ENCODE results near the gene RAET1E.
"Not testable (repeated sequence)": the region's sequence is repeated elsewhere in the genome, so short reads cannot be mapped to it uniquely, and the experiment has no call there.

The RAET1E gene

DNA sequence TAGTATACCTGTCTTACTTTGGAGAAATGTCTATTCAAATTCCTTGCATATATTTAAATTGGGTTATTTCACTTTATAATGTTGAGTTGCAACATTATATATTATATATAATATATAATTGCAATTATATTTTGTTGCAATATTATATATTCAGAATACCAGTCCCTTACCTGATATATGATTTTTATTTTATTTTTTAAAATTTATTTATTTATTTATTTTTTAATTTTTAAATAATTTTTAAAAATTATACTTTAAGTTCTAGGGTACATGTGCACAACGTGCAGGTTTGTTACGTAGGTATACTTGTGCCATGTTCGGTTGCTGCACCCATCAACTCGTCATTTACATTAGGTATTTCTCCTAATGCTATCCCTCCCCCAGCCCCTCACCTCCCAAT is 29.1 kb upstream of the RAET1E start:
- not testable (repeated sequence) for DNase-seq (ENCODE audit: low read depth)

DNA sequence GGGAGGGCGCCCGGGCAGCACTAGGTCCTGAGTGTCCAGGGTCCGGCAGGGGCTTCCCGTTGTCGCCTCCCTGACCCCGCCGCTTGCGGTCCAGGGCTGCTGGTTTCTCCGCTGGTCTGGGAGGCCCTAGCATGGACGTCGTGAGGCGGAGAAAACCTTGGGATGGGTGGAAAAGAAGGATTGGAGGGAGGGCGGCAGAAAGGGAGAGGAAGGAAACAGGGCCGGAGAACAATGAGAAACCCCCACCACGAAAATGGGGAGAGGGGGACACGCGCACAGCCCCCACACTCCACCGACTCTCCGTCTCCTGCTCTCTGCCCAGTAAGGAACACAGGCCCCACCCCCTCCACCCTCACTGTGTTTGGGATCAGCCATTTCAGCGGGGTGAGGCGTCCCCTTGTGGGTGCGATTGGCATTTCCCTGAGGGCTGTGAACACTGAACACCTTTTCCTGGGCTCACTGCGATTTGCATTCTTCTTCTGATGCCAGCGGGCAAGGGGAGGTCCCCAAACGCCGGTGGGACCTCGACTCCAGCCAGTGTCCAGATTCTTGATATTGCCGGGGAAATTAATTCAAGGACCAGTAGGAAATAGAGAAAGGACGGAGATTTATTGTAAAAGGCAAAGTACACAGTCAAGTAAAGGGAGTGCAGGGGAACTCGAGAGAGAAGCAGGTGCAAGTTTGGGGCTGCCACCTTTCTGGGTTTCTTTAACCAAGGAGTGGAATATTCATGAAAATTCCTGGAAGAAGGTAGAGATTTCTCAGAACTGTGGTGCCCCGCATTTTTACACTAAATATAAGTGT is 28.3 kb upstream of the RAET1E start:
- DNase-seq (ENCODE audit: low read depth) = peak; percentile 78

DNA sequence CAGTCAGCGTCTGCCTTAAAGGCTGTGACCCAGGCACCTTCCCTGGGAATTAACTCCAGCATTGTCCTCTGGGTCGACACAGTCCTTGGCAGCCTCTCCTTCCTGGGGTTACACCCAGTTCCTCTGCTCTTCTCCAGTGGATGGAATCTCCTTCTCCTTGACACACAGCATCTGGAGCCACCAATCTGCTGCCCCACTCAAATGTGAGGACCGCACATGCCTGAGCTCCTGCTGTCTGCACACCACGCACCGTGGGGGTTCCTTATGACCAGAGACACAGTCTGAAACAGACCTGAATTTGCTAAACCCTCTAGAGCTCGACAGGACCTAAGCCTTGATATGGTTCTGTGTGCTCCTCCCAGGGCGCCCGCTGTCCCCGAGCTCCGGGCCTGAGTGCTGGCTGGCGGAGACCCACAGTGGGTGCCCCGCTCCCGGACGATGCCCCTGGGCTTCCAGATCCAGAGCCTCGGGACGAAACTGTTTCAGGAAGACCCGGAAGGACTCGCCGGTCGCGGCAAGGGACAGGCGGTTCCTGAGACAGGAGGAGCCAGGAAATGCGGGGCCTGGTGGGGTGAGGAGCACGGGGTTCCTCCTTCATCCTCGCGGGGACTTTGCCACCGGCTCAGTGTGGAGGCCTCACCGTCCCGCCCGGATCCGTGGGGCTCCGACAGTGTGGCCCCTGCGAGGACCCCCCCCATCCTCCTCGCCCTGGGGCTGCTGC is 27.5 kb upstream of the RAET1E start:
- no peak for DNase-seq (ENCODE audit: low read depth)

DNA sequence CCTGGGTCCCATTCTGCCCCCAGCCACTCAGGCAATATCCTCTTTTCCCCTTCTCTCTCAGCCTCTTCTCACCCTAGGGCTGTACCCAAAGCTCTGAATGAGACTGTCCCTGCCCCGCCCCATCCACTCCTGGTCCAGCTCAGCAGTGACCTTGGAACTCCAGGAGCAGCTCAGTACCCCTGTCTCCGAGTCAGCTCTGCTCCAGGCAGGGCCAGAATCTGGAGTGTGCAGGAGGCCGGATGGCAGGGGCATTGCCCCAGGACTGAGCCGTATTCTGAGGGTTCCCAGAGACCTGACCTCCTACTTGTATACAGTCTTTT is 27.0 kb upstream of the RAET1E start:
- DNase-seq (ENCODE audit: low read depth) = no peak

DNA sequence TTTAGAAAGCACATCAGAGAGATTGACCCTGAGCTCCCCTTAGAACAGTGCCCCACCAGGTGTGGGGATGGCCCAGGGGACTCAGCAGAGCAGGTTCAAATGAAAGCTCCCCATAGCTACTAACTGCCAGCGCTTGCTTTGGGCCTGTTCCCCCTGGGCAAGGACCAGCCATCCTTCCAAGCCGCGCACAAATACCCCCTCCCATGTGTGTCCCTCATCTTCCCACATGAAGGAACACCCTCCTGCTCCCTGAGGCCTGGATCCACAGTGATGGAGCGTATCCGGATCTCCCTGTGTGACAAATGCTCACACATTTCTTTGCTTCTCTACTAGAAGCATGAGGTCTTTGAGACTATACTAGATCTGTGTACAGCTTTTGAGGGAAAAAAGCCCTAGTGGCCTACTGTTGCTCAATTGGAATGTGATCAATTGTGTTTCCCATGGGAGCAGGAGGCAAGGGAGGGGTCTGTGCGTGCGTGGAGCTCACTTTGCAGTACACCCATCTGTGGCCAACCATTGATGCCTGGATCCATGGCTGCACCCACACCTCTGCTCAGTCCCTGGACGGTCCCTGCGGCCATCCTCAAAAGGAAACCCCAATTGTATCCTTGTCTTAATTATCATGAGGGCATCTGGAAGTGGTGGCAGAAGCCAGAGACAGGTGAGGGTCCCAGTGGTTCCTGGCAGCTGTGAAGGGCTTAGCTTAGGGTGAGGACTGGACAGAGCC is 26.5 kb upstream of the RAET1E start:
- no peak for DNase-seq (ENCODE audit: low read depth)

DNA sequence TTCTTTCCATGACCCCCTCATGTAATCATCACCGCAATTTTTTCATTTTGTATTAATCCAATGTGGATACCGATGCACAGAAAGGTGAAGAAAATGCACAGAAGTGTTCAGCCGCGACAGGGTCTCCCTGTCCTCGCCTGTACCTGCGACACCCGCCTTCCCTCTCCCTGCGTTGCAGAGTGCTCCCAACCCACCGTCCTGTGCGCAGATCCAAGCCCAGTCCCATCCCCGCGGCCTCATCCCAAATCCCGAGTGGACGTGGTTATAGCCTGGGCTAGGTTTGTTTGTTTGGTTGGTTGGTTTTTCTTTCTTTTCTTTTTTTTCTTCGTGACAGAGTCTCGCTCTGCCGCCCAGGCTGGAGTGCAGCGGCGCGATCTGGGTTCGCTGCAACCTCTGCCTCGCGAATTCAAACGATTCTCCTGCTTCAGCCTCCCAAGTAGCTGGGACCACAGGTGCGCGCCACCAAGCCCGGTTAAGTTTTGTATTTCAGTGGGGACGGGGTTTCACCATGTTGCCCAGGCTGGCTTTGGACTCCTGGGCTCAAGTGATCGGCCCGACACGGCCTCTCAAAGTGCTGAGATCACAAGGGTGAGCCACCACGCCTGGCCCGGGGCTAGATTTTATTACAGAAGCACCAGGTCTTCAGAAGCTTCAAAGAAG is 25.5 kb upstream of the RAET1E start:
- no peak for DNase-seq (ENCODE audit: low read depth)

DNA sequence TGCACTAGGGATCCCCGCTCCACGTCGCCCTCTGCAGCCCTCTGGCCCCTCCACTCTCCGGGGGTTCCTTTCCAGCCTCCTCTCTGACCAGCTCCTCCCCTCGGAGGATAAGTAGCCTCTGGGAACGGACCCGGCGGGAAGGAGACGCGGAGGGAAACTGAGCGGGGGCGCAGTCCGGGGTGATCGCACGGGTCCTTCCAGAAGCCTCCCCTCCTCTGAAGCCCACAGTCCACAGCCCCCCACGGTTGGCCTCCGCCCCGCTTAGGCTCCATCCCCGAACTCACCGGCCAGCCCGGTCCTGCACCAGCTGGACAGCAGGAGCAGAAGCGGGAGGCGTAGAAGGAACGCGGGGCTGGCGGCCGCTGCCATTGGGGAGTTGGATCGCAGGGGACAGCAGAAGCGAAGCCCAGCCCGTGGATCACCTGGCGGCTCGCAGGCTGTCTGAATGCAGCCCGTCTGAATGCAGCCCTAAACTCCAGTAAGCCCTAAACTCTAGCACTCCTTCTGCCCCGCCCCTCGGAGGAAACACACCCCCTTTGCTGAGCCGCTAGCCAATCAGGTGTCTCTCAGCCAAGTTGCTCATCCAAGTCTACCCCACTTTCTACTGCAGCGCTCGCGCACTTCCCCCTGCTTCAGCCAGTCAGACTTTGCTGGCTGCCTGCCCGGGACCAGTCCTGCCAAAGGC is 24.9 kb upstream of the RAET1E start, which contains the start of gene RAET1G:
TSS of gene RAET1G (minus strand) at position 480 of the 685 bp plus-strand sequence. CDS start at position 369, 111 bp downstream.
- peak; percentile 73 for DNase-seq (ENCODE audit: low read depth)

DNA sequence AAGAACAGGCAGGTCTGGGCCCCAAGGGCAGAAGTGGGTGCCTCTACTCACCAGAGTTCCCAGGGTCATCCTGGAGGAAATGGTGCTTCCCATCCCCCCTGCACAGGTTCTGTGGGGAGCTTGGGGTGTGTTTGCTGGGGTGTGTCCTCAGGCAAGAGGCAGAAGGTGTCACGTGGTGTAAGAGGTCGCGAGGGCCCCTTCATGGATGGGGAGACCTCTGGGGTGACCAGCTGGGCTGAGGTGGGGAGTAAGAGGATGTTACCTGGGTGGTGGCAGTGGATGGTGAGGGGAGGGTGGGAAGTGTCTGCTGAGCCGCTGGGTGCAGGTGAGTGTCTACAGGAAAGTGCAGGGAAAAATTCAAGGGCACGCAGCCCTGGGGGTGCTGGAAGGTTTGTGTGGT is 24.2 kb upstream of the RAET1E start:
- DNase-seq (ENCODE audit: low read depth) = not testable (repeated sequence)

DNA sequence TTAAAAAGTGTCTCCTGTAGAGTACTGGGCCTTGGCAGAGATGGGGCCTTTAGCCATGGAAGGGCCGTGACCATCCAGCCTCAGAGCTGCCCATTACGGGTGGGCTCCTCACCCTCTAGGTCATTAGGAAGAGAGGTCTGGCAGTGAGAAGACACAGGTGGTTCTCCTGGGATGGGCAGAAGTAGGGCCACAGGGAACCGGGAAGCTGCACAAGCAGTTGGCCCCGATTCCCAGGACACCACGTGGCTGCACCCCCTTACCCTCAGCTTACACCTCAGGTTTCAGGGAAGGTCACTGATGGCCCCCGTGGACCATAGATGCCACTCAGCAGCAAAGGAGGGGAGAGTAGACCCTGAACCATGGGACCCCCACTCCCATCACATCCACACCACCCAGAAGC is 23.4 kb upstream of the RAET1E start:
- no peak for DNase-seq (ENCODE audit: low read depth)

DNA sequence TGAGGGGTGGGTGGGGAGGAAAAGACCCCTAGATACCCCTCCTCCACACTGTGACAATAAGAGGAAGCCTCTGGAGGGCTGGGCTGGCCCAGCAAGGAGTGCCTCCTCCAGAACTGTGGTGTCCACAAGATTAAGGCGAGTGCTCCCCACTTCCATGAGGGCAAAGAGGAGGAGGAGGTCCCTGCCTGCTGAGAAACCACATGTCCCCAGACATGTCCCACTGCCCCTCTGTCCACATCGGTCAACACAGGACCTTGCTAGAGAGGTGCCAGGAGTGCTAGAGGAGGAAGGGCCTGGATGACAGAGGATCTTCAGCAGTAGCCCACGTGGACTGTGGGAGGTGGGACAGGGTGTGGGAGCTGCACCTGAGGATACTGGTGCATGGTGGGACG is 21.9 kb upstream of the RAET1E start:
- DNase-seq (ENCODE audit: low read depth) = no peak

DNA sequence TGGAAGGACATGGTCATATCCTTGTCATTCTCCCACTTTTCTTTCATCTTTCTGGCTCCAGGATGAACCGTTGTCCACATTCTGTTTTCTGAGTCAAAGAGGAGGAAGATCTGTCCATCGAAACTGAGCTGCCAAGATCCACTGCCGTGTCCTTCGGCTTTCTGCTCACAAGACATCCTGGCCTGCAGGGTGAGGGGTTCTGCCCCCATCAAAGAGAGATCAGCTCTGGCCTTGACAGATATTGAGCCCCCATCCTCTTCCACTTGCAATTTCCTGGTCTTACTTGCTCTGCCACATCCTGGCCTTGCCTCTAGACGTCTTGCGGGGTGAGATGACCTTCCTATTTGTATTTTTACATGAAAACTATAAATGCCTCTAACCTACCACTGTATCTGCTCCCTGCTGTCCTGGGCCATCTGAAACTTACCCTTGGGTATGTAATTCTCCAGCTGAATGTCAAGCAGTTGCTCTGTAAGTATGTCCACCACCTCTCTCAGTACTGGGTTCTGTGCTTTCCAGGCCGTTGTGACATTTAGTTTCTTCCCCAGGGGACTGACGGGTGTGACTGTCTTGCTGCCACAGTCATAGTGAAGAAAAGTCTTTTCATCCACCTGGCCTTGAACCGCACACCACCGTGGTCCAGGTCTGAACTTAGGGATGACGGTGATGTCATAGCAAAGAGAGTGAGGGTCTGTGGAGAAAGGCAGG is 21.4 kb upstream of the RAET1E start:
- not testable (repeated sequence) for DNase-seq (ENCODE audit: low read depth)

DNA sequence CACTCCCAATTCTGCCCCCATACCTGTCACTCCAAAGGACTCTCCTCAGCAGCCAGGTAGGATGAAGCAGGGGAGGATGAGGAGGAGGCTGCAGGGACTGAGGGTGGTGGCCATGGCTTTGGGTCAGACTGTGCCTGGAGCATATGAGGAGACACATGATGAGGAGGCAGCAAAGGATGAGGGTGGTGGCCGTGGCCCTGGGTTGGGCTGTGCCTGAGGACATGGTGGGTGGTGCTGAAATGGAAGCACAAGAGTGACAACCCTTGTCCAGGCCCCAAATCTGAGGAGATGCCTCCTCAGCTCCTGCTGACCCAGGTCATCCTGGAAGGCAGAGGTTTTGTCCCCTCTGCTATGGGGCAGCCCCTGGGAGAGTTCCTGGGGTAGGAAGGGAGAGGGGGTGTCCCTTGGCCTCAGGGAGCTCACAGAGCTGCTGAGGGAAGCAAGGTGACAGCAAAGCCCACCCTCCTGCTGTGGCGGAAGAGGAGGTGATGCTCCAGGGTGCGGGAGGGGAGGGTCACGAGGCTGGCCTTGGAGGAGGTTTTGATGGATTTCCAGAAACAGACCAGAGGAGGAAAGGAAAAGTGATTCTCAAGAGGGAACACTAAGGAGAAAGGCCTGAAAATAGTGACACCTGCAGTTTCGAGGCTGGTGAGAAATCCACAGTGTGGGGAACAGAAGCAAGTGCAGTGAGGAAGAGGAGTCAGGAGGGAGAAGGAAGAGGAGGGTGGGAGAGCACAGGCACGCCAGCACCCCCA is 20.4 kb upstream of the RAET1E start:
- DNase-seq (ENCODE audit: low read depth) = no peak

DNA sequence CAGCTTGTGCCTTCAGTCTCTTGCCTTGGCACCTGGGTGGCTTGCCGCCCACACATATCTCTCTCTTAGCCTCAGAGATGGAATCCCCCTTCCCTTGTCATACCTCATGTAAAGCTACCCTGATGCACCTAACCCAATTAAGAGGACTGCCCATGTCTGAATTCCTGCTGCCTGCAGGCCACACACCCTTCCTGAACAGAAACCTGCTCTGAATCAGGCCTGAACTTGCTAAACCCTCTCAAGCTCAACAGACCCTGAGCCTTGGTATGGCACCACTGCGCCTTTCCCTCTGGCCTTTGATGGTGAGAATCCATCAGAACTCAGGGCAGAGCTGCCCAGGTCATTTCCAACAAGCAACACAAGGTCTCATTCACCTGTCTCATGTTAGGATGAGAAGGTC is 19.8 kb upstream of the RAET1E start:
- no peak for DNase-seq (ENCODE audit: low read depth)

DNA sequence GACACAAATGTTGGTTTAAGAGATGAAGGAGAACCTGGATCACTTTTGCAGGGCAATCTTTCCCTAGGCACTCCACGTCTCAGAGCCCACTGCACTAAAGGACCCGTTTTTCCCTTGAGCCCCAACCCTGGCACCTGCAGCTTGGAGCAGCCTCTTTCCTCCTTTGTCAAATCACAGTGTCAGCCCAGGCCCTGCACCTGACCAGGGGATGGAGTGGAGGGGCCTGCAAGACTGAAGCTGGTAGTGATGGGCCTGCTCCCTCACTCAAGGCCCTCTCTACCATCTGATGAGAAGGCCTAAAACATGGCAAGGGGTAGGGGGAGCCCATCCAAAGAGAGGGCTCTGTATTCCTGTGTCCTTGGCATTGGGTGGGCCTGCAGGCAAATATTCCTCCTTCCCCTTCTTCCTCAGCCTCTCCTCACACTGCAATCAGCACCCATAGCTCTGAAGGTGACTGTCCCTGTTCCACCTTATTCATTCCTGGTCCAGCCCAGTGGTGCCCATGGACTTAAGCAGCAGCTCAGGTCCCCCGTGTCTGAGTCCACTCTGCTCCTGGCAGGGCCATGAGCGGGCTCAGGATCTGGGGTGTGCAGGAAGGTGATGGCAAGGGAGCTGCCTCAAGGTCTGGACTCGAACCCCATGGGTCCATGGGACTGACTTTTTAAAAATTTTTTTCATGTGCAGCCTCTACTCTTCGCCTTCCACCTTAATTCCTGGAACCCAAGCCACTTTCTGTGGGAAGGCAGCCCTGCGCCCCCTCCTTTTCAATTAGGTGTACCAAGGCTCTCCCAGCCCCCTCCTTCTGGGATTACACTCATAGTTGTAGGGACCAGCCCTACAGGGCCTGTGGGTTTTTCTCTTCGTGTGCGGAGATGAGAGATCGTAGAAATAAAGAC is 18.3 kb upstream of the RAET1E start:
- no peak for DNase-seq (ENCODE audit: low read depth)

DNA sequence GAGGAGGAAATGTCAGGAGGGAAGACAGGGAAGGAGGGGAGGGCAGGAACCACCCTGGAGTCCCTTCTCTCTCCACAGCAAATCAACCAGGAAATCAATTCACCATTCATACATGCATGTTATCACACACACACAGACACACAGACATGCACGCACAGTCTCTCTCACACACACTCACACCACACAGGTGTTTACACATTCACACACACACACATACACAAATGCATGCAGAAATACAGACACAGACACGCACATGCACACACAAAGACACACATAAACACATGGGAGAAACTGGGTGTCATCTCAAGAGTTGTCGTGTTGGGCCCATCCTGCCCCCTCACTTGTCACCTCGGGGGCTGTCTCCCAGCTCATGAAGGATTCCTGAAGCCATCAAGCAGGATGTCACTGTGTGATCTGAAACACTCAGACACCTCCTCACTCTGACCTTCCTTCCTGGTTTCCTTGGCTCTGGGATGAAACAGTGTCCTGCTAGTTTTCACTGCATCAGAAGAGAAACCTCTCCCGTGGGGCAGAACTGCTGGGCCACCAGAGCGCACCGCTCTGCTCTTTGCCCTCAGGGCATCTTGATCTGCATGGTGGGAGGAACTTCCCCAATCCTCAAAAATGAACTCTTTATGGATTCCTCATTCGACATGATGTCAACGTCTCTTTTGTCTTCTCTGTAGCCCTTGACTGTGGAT is 15.8 kb upstream of the RAET1E start:
- no peak for DNase-seq (ENCODE audit: low read depth)

DNA sequence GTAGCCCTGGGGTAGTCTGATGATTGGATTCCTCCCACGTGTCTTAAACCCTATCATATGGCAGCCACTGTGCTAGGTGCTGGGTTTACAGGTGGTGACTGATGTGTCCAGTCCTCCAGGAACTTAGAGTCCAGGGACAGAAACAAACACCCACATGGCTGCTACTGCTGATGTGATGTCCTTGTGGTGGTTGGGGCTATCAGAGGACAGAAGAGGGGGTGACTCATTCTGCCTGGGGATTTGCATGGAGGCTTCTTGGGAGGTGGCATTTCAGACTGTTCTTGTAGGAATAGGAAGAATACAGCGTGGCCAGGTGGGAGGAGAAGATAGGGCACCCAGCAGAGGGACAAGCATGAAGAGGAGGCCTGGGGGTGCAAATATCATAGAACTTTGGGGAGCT is 15.2 kb upstream of the RAET1E start:
- DNase-seq (ENCODE audit: low read depth) = no peak

DNA sequence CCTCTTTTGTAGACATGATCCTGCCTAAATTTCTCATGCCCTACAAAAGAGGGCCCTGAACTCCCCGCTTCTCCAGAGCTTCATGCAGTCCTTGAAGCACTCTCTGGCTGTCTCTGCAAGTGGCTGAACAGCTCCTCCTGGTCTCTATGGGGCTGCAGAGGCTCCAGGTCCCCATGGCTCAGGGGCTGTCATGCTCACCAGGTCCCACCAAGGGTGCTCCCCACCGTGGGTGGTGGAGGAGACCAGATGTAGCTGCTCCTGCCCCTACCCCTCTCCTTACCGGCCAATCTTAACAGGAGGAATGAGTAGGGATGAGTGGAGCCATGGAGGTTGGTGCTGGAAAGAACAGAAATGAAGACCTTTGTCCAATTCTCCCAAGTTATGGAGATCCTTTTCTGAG is 14.8 kb upstream of the RAET1E start:
- not testable (repeated sequence) for DNase-seq (ENCODE audit: low read depth)

DNA sequence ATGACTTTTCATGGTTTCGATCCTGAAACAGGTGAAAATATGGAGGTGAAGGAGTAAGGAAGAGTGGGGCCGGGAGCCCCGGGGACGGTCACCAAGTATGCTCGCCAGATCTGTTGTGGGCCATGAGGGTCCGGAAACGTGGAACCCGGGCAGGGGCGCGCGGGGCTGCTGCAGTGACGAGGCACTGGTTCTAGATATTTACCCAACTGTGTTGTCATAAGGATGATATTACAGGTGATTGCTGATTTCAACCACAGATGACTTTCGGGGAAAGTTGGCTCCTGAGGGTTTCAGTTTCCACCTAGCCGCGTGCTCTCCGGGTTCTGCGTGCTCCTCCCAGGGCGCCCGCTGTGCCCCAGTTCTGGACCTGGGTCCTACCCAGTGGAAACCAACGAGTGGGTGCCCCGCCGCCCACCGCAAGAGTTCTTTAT is 12.8 kb upstream of the RAET1E start:
- DNase-seq (ENCODE audit: low read depth) = no peak
